ENCODE data around the gene CCL22. TPM values are rescaled to one million over a fixed set of nuclear protein-coding genes. Genes with fewer than 3 reads are reported as not detected.

Gene CCL22
- total and polyA plus RNA-seq, 2 of the 4 experiments (the other 2 are of a cell fraction): not detected

- dilution Hi-C loops (cut with HindIII; ENCODE audit: low sequenced_read_pairs, unreplicated experiment) (no loop called here), intact Hi-C loops (cut with micrococcal nuclease) (loop anchor here (5.0 kb wide), 1 partner anchor 46 kb away; no protein-coding TSS in a partner anchor), in situ Hi-C loops (cut with MboI; ENCODE audit: low sequenced_read_pairs) (no loop called here)
- no peak overlapping the region for H2BK15ac ChIP-seq (ENCODE audit: low read depth, low read length)
- CTCF ChIA-PET: no interaction called here
- ATAC-seq (ENCODE audit: low read depth) (no peak), DNase-seq (no peak)
- H3K9ac ChIP-seq (ENCODE audit: low read depth, low read length): no peak overlapping the region
- H3K4me3 ChIP-seq (ENCODE audit: insufficient read depth, low read depth, low read length): no peak overlapping the region
- no peaks in the 10 kb centered on the region for H3K79me1 ChIP-seq (ENCODE audit: low read depth in 1 of 2, low read length in 2 of 2)
- H3K27ac ChIP-seq (ENCODE audit: insufficient read depth, low read length): no peak overlapping the region
- BruUV-seq (replicated peaks): no TSS peak
- WGBS, 2 experiments (ENCODE audit: extremely low coverage in 2 of 2, insufficient read length in 1 of 2): no CpG with 5 or more reads among the region's 9 CpGs
- H3K9me3 ChIP-seq (ENCODE audit: control insufficient read depth, insufficient read depth, low read length): no peaks in the 10 kb centered on the region
- no peaks in the 10 kb centered on the region for H3K9me1 ChIP-seq (ENCODE audit: insufficient read depth, low read length)
- no peak overlapping the region for H2BK20ac ChIP-seq (ENCODE audit: low read depth, low read length)
- peaks cover 46% of the 10 kb centered on the region for H3K27me3 ChIP-seq (ENCODE audit: control insufficient read depth, insufficient read depth, low read length)
- H3K36me3 ChIP-seq (ENCODE audit: control insufficient read depth, insufficient read depth, low read length): no peaks in the 10 kb centered on the region
- no peak overlapping the region for H2AK9ac ChIP-seq (replicated peaks; ENCODE audit: low read depth, low read length, poor library complexity)
- H4K5ac ChIP-seq (ENCODE audit: low read depth, low read length): no peak overlapping the region
- H3K23ac ChIP-seq (ENCODE audit: low read depth, low read length): no peak overlapping the region; the same call in 1 of the 2 replicates
- H3K4me1 ChIP-seq (ENCODE audit: control insufficient read depth, insufficient read depth, low read length): peaks cover 7% of the 10 kb centered on the region; the same call in 1 of the 2 replicates
- H3K14ac ChIP-seq (replicated peaks; ENCODE audit: low read depth, low read length): no peak overlapping the region
- no peak overlapping the region for H3K4ac ChIP-seq (ENCODE audit: low read depth, low read length)
- H4K8ac ChIP-seq (ENCODE audit: low read depth in 2 of 2, low read length in 2 of 2): no peak overlapping the region
- no peak overlapping the region for H2AK5ac ChIP-seq (ENCODE audit: low read depth, low read length)
- H3K18ac ChIP-seq (ENCODE audit: low read depth, low read length): no peak overlapping the region
- no peak overlapping the region for H2BK120ac ChIP-seq (ENCODE audit: low read depth, low read length)
- POLR2A ChIA-PET (ENCODE audit: unreplicated experiment): no interaction called here
- no peak overlapping the region for H3K4me2 ChIP-seq (ENCODE audit: low read depth, low read length)
- H4K20me1 ChIP-seq (ENCODE audit: insufficient read depth, low read length): no peaks in the 10 kb centered on the region
- H2BK5ac ChIP-seq (ENCODE audit: low read depth, low read length, poor library complexity, severe bottlenecking): no peak overlapping the region
- no peak overlapping the region for H3K56ac ChIP-seq (ENCODE audit: extremely low read depth, insufficient read depth, low read length)
- H4K91ac ChIP-seq (ENCODE audit: insufficient read depth, low read depth, low read length): no peak overlapping the region
- no peak overlapping the region for H2AFZ ChIP-seq (replicated peaks; ENCODE audit: low read length, poor library complexity)
- TF ChIP-seq CHD1 (IDR thresholded peaks at IDR 0.05; ENCODE audit: low read depth, low read length) (no peak), POLR2A (IDR thresholded peaks at IDR 0.05; ENCODE audit: low read depth, low read length) (no peak), CEBPB (IDR thresholded peaks at IDR 0.05; ENCODE audit: low read depth, low read length) (no peak), RAD21 (IDR thresholded peaks at IDR 0.05; ENCODE audit: low read length) (no peak), BHLHE40 (IDR thresholded peaks at IDR 0.05; ENCODE audit: low read depth, low read length) (no peak), MAZ (IDR thresholded peaks at IDR 0.05; ENCODE audit: borderline replicate concordance, low read depth, low read length) (no peak), NFE2L2 (IDR thresholded peaks at IDR 0.05; ENCODE audit: low read depth, low read length) (no peak), RFX5 (IDR thresholded peaks at IDR 0.05; ENCODE audit: low read depth, low read length) (no peak), ELK1 (IDR thresholded peaks at IDR 0.05; ENCODE audit: borderline replicate concordance, low read depth, low read length) (no peak), FOS (IDR thresholded peaks at IDR 0.05; ENCODE audit: low read depth, low read length) (no peak), SMC3 (IDR thresholded peaks at IDR 0.05; ENCODE audit: low read depth, low read length) (no peak), RCOR1 (IDR thresholded peaks at IDR 0.05; ENCODE audit: insufficient replicate concordance, low read length) (no peak), CTCF (conservative IDR thresholded peaks at IDR 0.05; ENCODE audit: low read depth, low read length) (no peak), USF2 (IDR thresholded peaks at IDR 0.05; ENCODE audit: low read depth, low read length) (no peak), MXI1 (IDR thresholded peaks at IDR 0.05; ENCODE audit: borderline replicate concordance, low read depth, low read length) (no peak)
These were observed 14.7 kb downstream of the CCL22 start for GRCh38 chr16:57373117-57373947.

Data from IMR-90 (cell line).